IMR-90 (cell line): Measurements from ENCODE around the gene CDR2. TPM values are rescaled to one million over a fixed set of nuclear protein-coding genes. Genes with fewer than 3 reads are reported as not detected.

Source experiments
- ATAC-seq: fragments of 200-7000 bp; cut with Tn5 transposase; 2 replicates; pipeline ENCODE4 v1.9.1; 2020; ENCODE audit warnings: low read depth, mild to moderate bottlenecking, moderate library complexity
- BruUV-seq: library from RNA; stranded (reverse); fragments of 400-500 nt; replicated peaks from 2 replicates; lab custom pipeline; 2021; lab: Mats Ljungman, UMichigan
- CTCF ChIA-PET: fragments of 300-600 bp; formaldehyde crosslinking; extraction: SDS; loops from one replicate; lab custom pipeline; 2021; ENCODE audit warnings: antibody characterized with exemption; lab: Yijun Ruan, JAX
- POLR2A ChIA-PET: fragments of 300-600 bp; sonication (Branson Sonifier 250); formaldehyde crosslinking; loops from one replicate; lab custom pipeline; 2022; ENCODE audit warnings: antibody characterized with exemption; ENCODE audit not compliant: unreplicated experiment; lab: Charles Lee
- DNase-seq: peaks from one replicate; pipeline ENCODE4 v3.0.0; 2013
- H2AFZ ChIP-seq: replicated peaks from 2 replicates; pipeline ENCODE3; 2013; ENCODE audit warnings: low read length, mild to moderate bottlenecking; ENCODE audit not compliant: poor library complexity
- H2AK5ac ChIP-seq: 2 replicates; pipeline ENCODE4 v1.6.1; 2013; ENCODE audit warnings: low read depth, low read length, inconsistent platforms
- H2AK9ac ChIP-seq: replicated peaks from 2 replicates; pipeline ENCODE3; 2013; ENCODE audit warnings: mild to moderate bottlenecking, low read depth, low read length, moderate library complexity; ENCODE audit not compliant: poor library complexity
- H2BK120ac ChIP-seq: 2 replicates; pipeline ENCODE4 v1.6.1; 2013; ENCODE audit warnings: low read depth, low read length, inconsistent platforms
- H2BK15ac ChIP-seq: 3 replicates; pipeline ENCODE4 v1.6.1; 2013; ENCODE audit warnings: low read depth, low read length, inconsistent platforms
- H2BK20ac ChIP-seq: 2 replicates; pipeline ENCODE4 v1.6.1; 2013; ENCODE audit warnings: low read depth, mild to moderate bottlenecking, inconsistent platforms, low read length, moderate library complexity
- H2BK5ac ChIP-seq: 2 replicates; pipeline ENCODE4 v1.6.1; 2013; ENCODE audit warnings: mild to moderate bottlenecking, low read depth, low read length, inconsistent platforms; ENCODE audit not compliant: poor library complexity, severe bottlenecking
- H3K14ac ChIP-seq: replicated peaks from 2 replicates; pipeline ENCODE4 v1.6.1; 2013; ENCODE audit warnings: low read depth, low read length, inconsistent platforms
- H3K18ac ChIP-seq: 2 replicates; pipeline ENCODE4 v1.6.1; 2013; ENCODE audit warnings: low read depth, low read length, control low read depth
- H3K23ac ChIP-seq: 2 replicates; pipeline ENCODE4 v1.6.1; 2013; ENCODE audit warnings: low read depth, low read length, inconsistent platforms
- H3K27ac ChIP-seq: 2 replicates; pipeline ENCODE4 v1.5.1; 2013; ENCODE audit warnings: mild to moderate bottlenecking, control low read depth, low read length; ENCODE audit not compliant: insufficient read depth
- H3K27me3 ChIP-seq: 2 replicates; pipeline ENCODE4 v1.6.1; 2013; ENCODE audit warnings: low read length; ENCODE audit not compliant: control insufficient read depth, insufficient read depth
- H3K36me3 ChIP-seq: 2 replicates; pipeline ENCODE4 v1.6.1; 2013; ENCODE audit warnings: low read length, mixed read lengths; ENCODE audit not compliant: control insufficient read depth, insufficient read depth
- H3K4ac ChIP-seq: 2 replicates; pipeline ENCODE4 v1.6.1; 2013; ENCODE audit warnings: low read depth, low read length, inconsistent platforms
- H3K4me1 ChIP-seq: 2 replicates; pipeline ENCODE4 v1.6.1; 2013; ENCODE audit warnings: low read length, mixed read lengths; ENCODE audit not compliant: control insufficient read depth, insufficient read depth
- H3K4me2 ChIP-seq: 2 replicates; pipeline ENCODE4 v1.6.1; 2013; ENCODE audit warnings: low read depth, mild to moderate bottlenecking, control low read depth, low read length, moderate library complexity
- H3K4me3 ChIP-seq: 2 replicates; pipeline ENCODE4 v1.5.1; 2013; ENCODE audit warnings: low read depth, mild to moderate bottlenecking, control low read depth, low read length, moderate library complexity; ENCODE audit not compliant: insufficient read depth
- H3K56ac ChIP-seq: 2 replicates; pipeline ENCODE4 v1.6.1; 2013; ENCODE audit warnings: low read length, inconsistent platforms; ENCODE audit not compliant: insufficient read depth; ENCODE audit errors: extremely low read depth
- H3K79me1 ChIP-seq, 2 experiments: 2 replicates each; pipeline ENCODE4 v1.6.1; 2013; ENCODE audit warnings: low read length in 2 of 2, inconsistent platforms in 1 of 2, low read depth in 1 of 2
- H3K9ac ChIP-seq: 2 replicates; pipeline ENCODE4 v1.6.1; 2013; ENCODE audit warnings: low read depth, low read length, control low read depth
- H3K9me1 ChIP-seq: 2 replicates; pipeline ENCODE4 v1.6.1; 2013; ENCODE audit warnings: low read length, inconsistent platforms; ENCODE audit not compliant: insufficient read depth
- H3K9me3 ChIP-seq: 2 replicates; pipeline ENCODE4 v1.6.1; 2013; ENCODE audit warnings: low read length; ENCODE audit not compliant: control insufficient read depth, insufficient read depth
- H4K20me1 ChIP-seq: 2 replicates; pipeline ENCODE4 v1.6.1; 2013; ENCODE audit warnings: low read length, inconsistent platforms; ENCODE audit not compliant: insufficient read depth
- H4K5ac ChIP-seq: 2 replicates; pipeline ENCODE4 v1.6.1; 2013; ENCODE audit warnings: mild to moderate bottlenecking, low read depth, low read length, control low read depth
- H4K8ac ChIP-seq, 2 experiments: 2 replicates each; pipeline ENCODE4 v1.6.1; 2013; ENCODE audit warnings: low read depth in 2 of 2, low read length in 2 of 2, control low read depth in 1 of 2, inconsistent platforms in 1 of 2
- H4K91ac ChIP-seq: 2 replicates; pipeline ENCODE4 v1.6.1; 2013; ENCODE audit warnings: low read depth, low read length, inconsistent platforms; ENCODE audit not compliant: insufficient read depth
- CEBPB ChIP-seq: IDR thresholded peaks from 2 replicates; pipeline ENCODE4 v1.6.1; 2012; ENCODE audit warnings: low read depth, low read length, improper control_type of control experiment
- CHD1 ChIP-seq: IDR thresholded peaks from 2 replicates; pipeline ENCODE4 v1.6.1; 2012; ENCODE audit warnings: low read depth, low read length, improper control_type of control experiment
- MAFK ChIP-seq: IDR thresholded peaks from 2 replicates; pipeline ENCODE4 v1.6.1; 2012; ENCODE audit warnings: low read depth, low read length, improper control_type of control experiment
- MAZ ChIP-seq: IDR thresholded peaks from 2 replicates; pipeline ENCODE4 v1.6.1; 2012; ENCODE audit warnings: low read depth, mild to moderate bottlenecking, low read length, improper control_type of control experiment, moderate library complexity, borderline replicate concordance
- MXI1 ChIP-seq: IDR thresholded peaks from 2 replicates; pipeline ENCODE4 v1.6.1; 2012; ENCODE audit warnings: low read depth, mild to moderate bottlenecking, low read length, moderate library complexity, borderline replicate concordance
- NFE2L2 ChIP-seq: fragments of 150-350 bp; IDR thresholded peaks from 2 replicates; pipeline ENCODE4 v1.6.1; 2016; ENCODE audit warnings: low read depth, mild to moderate bottlenecking, low read length
- POLR2A ChIP-seq: IDR thresholded peaks from 2 replicates; pipeline ENCODE4 v1.6.1; 2012; ENCODE audit warnings: mild to moderate bottlenecking, low read depth, low read length
- RCOR1 ChIP-seq: IDR thresholded peaks from 2 replicates; pipeline ENCODE4 v1.6.1; 2012; ENCODE audit warnings: mild to moderate bottlenecking, low read length, improper control_type of control experiment; ENCODE audit not compliant: insufficient replicate concordance
- RFX5 ChIP-seq: IDR thresholded peaks from 2 replicates; pipeline ENCODE4 v1.8.0; 2012; ENCODE audit warnings: low read depth, mild to moderate bottlenecking, low read length, moderate library complexity
- WGBS, 2 experiments: methylation state at CpG; one replicate each; pipeline versions ENCODE4 v1.1.5 to v1.1.7; 2013; ENCODE audit warnings: missing lambda C conversion rate in 2 of 2; ENCODE audit not compliant: insufficient read length in 1 of 2; ENCODE audit errors: extremely low coverage in 2 of 2; 5-methylcytosine and 5-hydroxymethylcytosine counted together
- dilution Hi-C: fragments of 300-500 bp; cut with HindIII; formaldehyde crosslinking; loops from one replicate; pipeline ENCODE4 v1.14.3; 2018; ENCODE audit warnings: low sequenced_read_pairs; ENCODE audit not compliant: unreplicated experiment
- in situ Hi-C: fragments of 300-500 bp; cut with MboI; formaldehyde crosslinking; loops from 3 replicates; pipeline ENCODE4 v1.14.3; 2019; ENCODE audit warnings: low sequenced_read_pairs, inconsistent platforms, mixed read lengths
- intact Hi-C: fragments of 100-400 bp; cut with micrococcal nuclease; formaldehyde crosslinking; loops from 2 replicates; pipeline ENCODE4 v1.10.0; 2022
- polyA plus RNA-seq, 3 experiments: library from polyadenylated mRNA; depleted of rRNA; stranded (reverse); fragments of >200 nt; gene quantifications; 2 replicates each; pipeline ENCODE4 v1.2.3, GENCODE V29; 2012; ENCODE audit warnings: low replicate concordance in 1 of 3
- total RNA-seq: library from RNA; depleted of rRNA; stranded (reverse); fragments of >200 nt; gene quantifications from 2 replicates; pipeline ENCODE4 v1.2.3, GENCODE V29; 2012
- TF ChIP-seq, protein P1 (sequence below): fragments of 150-350 bp; IDR thresholded peaks from 2 replicates; pipeline ENCODE4 v1.6.1; 2017; ENCODE audit warnings: mild to moderate bottlenecking, antibody characterized with exemption, low read length, low read depth

The CDR2 gene
- total and polyA plus RNA-seq, 2 of the 4 experiments (the other 2 are of a cell fraction) = 37.7 to 48.4 TPM

DNA sequence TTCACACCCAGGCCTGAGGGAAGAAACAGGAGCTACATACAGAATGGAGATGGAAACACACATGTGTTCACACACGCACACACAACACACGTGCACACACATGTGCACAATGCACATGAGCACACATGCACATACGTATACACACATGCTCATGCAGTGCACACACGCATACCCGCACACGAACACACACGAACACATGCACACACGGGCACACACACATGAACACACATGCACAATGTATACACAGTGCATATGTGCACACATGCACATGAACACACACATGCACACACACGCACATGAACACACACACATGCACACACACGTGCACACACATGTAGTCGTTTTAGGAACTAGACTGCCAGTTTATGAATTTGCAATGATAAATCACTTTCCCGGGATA is 49.3 kb upstream of the CDR2 start:
- Histone ChIP-seq H3K27me3 (no peaks in the 10 kb centered on the region), H3K56ac (no peak overlapping the region), H3K4me1 (peaks cover 13% of the 10 kb centered on the region), H3K18ac (no peak overlapping the region), H4K8ac (0 out of 4 replicates have a peak overlapping the region, but pooled peaks of 1 of the 2 experiments have one; percentile 17), H3K9me3 (no peaks in the 10 kb centered on the region), H2BK5ac (no peak overlapping the region), H2AK5ac (peak overlapping the region; percentile 0; the same call in 1 of the 2 replicates), H3K9me1 (peaks cover 4% of the 10 kb centered on the region), H3K4ac (no peak overlapping the region), H3K14ac (no peak overlapping the region), H2AK9ac (no peak overlapping the region), H2AFZ (no peak overlapping the region), H3K27ac (no peak overlapping the region), H3K4me2 (no peak overlapping the region), H3K79me1 (peaks cover 4 to 6% of the 10 kb centered on the region in 2 experiments; a peak in 2 of 4 replicates), H3K9ac (no peak overlapping the region), H4K20me1 (no peaks in the 10 kb centered on the region), H3K4me3 (no peak overlapping the region), H3K23ac (no peak overlapping the region), H4K91ac (no peak overlapping the region), H2BK20ac (no peak overlapping the region), H2BK15ac (no peak overlapping the region), H3K36me3 (peaks cover 25% of the 10 kb centered on the region), H4K5ac (no peak overlapping the region), H2BK120ac (no peak overlapping the region)
- ATAC-seq = no peak
- ChIA-PET CTCF (no interaction called here), POLR2A (no interaction called here)
- BruUV-seq = no TSS peak
- 98% methylated on average over 7 of the region's 12 CpGs; no CpG with 5 or more reads in 1 of the 2 experiments for WGBS, 2 experiments
- intact Hi-C loops (no loop called here), dilution Hi-C loops (no loop called here), in situ Hi-C loops (no loop called here)
- no peak for DNase-seq
- TF ChIP-seq CEBPB = no peak
- TF ChIP-seq, protein P1, sequence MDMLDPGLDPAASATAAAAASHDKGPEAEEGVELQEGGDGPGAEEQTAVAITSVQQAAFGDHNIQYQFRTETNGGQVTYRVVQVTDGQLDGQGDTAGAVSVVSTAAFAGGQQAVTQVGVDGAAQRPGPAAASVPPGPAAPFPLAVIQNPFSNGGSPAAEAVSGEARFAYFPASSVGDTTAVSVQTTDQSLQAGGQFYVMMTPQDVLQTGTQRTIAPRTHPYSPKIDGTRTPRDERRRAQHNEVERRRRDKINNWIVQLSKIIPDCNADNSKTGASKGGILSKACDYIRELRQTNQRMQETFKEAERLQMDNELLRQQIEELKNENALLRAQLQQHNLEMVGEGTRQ = no peak
- TF ChIP-seq NFE2L2 = no peak
- no peak for TF ChIP-seq RCOR1
- TF ChIP-seq POLR2A = no peak
- TF ChIP-seq RFX5 = no peak
- TF ChIP-seq CHD1 = no peak
- no peak for TF ChIP-seq MAFK
- no peak for TF ChIP-seq MXI1
- no peak for TF ChIP-seq MAZ
